Activated CD8-positive, alpha-beta memory T cell treated with anti-CD3 and anti-CD28 coated beads for 4 hours (primary cell): ENCODE data around the gene SPEF1.

ENCODE experiments used
- DNase-seq, 2 donors: peaks; one replicate each; pipeline ENCODE4 v3.0.0-alpha.2; 2020; ENCODE audit warnings: low read depth in 2 of 2

The SPEF1 gene

GRCh38 chr20:3787324-3788014, 6.2 kb upstream of the SPEF1 start:
- DNase-seq, result no peak

DNA sequence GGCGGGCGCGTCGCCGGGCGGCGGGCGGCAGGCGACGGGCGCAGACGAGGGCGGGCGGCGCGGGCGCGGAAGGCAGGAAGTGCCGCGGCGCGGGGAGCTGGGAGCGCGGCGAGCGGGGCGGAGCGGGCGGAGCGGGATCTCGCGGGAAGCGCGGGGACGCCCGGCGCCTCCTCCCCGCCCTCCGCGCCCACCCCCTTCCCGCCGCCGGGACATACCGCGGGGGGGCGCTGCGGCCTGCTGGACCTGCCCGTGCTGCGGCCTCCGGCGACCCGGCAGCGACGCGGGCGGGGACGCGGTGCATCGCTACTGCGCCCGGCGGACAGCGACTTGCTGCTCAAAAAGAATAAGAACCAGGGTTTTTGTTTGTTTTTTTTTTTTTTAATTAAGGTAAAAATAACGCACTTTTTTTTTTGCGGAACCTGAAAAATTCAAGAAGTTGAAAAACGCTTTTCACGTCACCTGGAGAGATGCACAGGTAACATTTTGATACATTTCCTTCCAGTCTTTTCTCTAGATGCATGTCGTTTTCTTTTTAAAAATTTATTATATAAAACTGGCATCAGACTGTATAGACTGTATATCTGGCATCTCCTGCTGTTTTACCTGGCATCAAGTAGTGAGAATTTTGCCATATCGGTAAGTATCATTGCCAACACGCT, 5.5 kb upstream of the SPEF1 start, which contains the start of gene CENPB:
Gene CENPB, minus strand, starts transcription at position 76 of the 659 bp plus-strand sequence. CDS start 257 bp downstream, outside the sequence.
- peak; percentile 71 to 81 for DNase-seq

- DNase-seq, result no peak
Measured at GRCh38 chr20:3786126-3786484, 4.9 kb upstream of the SPEF1 start.

DNA sequence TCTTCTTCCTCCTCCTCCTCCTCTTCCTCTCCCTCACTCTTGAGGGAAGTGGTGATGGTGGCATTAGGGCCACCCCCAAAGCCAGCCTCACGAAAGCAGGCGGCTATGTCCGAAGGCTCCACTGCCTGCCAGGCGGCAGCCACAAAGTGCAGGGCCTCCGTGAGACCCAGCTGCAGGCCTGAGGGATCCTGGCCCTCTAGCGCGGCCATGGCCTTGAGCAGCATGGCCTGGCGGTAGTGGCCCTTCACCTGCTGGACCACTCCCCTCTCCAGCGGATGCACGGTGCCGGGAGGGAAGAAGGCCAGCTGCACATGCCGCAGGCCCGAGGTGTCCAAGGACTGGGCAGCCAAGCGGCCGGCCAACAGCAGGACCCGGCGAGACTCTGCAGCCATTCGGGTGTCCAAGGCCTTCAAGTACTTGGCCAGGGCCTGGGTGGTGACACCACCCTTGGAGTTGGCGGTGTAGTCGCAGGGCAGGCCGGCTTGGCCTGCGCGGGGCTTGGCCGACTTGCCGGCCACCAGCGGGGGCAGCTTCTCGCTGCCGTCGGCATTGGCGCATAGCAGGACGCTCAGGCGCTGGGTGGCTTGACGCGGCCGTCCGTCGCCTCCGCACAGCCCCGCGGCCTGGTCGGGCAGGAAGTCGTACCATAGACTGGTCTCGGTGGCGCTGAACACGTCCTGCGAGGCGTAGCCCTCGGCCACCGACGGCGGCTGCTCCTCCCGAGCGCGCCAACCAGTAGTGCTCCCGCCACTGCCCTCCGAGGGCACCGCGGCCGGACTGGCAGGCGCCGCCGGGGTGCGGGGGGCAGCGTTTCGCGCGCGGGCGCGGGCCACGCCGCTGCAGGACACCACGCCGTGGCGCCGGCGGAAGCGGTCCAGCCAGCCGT, 4.2 kb upstream of the SPEF1 start:
- no peak for DNase-seq

- DNase-seq, result no peak
Measured at GRCh38 chr20:3784863-3785239, 3.6 kb upstream of the SPEF1 start.

GRCh38 chr20:3784216-3784853, 3.1 kb upstream of the SPEF1 start:
- DNase-seq, result no peak

- DNase-seq, result no peak
Measured at GRCh38 chr20:3783511-3784195, 2.4 kb upstream of the SPEF1 start.

DNA sequence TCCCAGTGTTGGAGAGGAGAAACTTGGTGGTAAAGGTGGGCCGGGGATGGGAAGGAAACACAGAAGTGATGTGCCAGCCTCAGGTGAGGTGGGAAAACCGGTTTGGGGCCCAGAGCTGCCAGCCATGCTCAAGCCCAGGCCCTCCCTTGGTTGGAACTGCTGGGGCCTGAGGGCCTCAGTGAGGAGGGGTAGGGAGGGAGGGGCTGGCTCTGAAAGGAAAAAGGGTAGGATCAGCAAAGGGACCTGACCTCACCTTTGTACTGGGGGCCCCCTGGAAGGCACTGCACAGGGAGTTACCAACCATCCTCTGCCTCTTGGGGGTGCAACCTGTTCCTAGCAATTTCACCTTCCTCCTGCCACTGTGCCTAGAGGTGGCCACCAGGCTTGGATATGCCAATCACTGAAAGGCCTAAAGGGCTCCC, 1.8 kb upstream of the SPEF1 start:
- DNase-seq, result no peak

- no peak for DNase-seq
Measured at GRCh38 chr20:3782597-3782996, 1.3 kb upstream of the SPEF1 start.

DNA sequence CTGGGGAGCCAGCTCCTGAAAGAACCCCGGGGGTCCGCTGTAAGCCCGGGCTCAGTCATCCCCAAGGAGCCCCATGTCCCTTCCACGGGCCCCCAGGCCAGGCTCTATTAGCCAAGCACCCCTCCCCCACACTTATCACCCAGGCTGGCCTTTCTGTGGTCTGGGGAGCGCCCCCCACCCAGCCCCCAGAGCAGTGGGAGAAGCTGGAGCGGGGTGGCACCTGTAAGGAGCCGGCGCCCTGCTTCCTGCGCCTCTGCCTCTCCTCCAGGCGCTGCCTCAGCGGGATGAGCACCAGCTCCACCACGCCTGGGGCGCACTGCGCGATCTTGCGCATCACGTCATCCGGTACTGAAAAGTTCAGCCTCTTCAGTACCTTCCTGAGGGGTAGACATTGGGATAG, 2.3 kb downstream of the SPEF1 start:
- DNase-seq, result no peak

GRCh38 chr20:3777716-3778629, 3.3 kb downstream of the SPEF1 start:
- no peak for DNase-seq

DNA sequence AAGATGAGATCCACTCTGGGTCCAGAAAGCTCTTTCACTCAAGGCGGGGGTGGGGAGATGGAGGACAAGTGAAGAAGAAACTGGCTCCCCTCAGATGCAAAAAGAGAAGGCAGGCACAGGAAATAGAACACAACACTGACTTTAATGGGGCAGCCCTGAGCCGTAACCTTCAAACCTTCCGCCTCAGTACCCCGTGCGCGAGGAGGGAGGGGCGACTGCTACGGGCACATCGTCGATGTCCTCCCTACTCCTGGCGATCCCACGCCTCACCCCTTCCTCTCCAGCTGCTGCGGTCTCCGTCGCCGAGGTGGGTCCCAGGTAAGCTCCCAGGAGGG, 3.9 kb downstream of the SPEF1 start:
- DNase-seq, result no peak

GRCh38 chr20:3775457-3776108, 5.7 kb downstream of the SPEF1 start:
- no peak for DNase-seq

DNA sequence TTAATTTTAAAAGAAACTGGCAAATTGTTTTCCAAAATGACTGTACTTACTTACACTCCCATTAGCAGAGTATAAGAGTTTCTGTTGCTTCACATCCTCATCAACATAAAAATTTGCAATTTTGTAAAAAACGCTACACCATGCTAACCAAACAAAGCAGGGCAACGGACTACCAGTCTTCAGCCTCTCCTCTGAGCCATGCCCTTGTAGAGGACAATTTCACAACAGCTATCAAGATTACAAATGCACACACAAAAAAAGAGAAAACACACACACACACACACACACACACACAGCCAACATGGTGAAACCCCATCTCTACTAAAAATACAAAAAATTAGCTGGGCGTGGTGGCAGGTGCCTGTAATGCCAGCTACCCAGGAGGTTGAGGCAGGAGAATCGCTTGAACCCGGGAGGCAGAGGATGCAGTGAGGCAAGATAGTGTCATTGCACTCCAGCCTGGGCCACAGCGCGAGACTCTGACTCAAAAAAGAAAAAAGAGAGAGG, 9.6 kb downstream of the SPEF1 start:
- no peak for DNase-seq

DNA sequence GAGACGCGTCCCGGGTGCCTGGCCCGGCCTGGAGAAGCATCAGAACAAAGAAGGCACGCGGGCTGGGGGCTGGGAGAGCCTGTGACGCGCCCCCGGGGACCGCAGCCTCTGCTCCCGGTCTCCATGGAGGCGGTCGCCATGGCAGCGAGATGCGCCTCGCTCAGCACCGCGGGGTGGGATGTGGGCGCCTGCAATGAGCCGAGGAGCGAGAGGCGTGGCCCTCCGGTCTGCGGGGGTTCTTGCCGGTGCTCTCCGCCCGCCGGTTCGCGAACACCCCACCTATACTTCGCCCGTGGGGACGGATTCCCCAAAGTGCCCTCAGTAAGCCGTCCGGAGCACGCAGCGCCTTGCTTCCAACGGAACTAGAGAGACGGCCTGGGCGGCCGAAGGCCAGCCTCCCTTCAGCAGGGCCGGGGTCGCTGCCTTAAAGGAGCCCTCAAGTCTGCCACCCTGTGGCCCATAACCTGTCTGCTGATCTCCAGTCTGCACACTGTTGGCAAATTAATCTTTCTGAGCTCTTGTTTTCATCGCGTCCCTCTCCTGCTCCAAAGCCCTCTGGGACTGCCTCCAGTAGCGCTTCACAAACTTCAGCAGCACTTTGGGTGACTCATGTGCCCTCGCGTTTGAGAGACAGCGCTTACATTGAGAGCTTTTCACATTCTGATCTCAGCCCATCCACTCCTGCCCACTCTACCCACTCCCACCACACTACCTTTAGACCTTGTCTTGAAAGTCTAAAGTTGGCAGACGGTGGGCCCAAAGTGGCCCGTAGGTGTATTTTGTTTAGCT, 12.7 kb downstream of the SPEF1 start:
- peak; percentile 60 to 77 for DNase-seq

- peak; percentile 91 to 94 for DNase-seq
Measured at GRCh38 chr20:3767427-3768341, 13.6 kb downstream of the SPEF1 start, which contains the start of gene ADISSP. Gene ADISSP, minus strand, starts transcription at chr20:3767753. Its CDS starts 7,653 bp downstream, at chr20:3760100.

- no peak for DNase-seq
Measured at GRCh38 chr20:3767110-3767426, 14.2 kb downstream of the SPEF1 start.
